Measurements from ENCODE around the gene ZBTB18. TPM values are rescaled to one million over a fixed set of nuclear protein-coding genes. Genes with fewer than 3 reads are reported as not detected.

The ZBTB18 gene
- total and polyA plus RNA-seq, 2 of the 4 experiments (the other 2 are of a cell fraction) = 10.0 to 16.0 TPM

DNA sequence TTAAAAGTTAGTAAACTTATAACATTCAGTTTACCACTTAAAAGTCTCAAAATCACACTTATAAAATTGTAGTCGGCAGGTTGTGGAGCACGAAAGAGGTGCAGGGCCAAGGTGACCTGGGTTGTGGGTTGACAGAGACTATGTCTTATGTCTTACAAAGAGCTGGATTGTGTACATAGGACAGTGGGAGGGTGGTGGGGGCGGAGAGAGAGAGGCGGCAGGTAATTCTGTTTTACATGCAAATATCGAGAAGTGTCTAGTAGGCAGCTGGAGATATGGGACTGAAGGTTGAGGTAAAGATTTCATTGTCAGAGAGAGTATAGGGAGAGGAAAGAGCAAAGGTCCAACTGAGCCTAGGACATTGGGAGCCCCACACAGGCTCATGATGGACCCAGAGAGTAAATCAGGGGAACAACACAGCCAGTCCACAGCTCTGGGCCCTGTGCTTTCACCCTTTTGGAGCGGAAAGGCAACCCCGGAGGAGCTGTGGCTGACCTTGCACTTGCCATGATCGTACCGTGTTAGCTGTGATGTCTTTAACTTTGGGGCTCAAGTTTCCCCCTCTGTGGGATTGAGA is 28.1 kb upstream of the ZBTB18 start:
- Histone ChIP-seq H3K23ac (ENCODE audit: low read depth, low read length) (no peak overlapping the region), H4K20me1 (ENCODE audit: insufficient read depth, low read length) (no peaks in the 10 kb centered on the region), H3K27ac (ENCODE audit: insufficient read depth, low read length) (no peak overlapping the region), H3K4ac (ENCODE audit: low read depth, low read length) (no peak overlapping the region), H2AFZ (replicated peaks; ENCODE audit: low read length, poor library complexity) (peak overlapping the region; percentile 8), H2BK5ac (ENCODE audit: low read depth, low read length, poor library complexity, severe bottlenecking) (no peak overlapping the region), H3K18ac (ENCODE audit: low read depth, low read length) (no peak overlapping the region), H3K56ac (ENCODE audit: extremely low read depth, insufficient read depth, low read length) (no peak overlapping the region), H2AK5ac (ENCODE audit: low read depth, low read length) (no peak overlapping the region), H3K4me1 (ENCODE audit: control insufficient read depth, insufficient read depth, low read length) (no peaks in the 10 kb centered on the region), H3K36me3 (ENCODE audit: control insufficient read depth, insufficient read depth, low read length) (no peaks in the 10 kb centered on the region), H4K5ac (ENCODE audit: low read depth, low read length) (no peak overlapping the region), H2BK20ac (ENCODE audit: low read depth, low read length) (no peak overlapping the region), H3K14ac (replicated peaks; ENCODE audit: low read depth, low read length) (no peak overlapping the region), H3K9me1 (ENCODE audit: insufficient read depth, low read length) (no peaks in the 10 kb centered on the region), H3K79me1 (ENCODE audit: low read depth in 1 of 2, low read length in 2 of 2) (no peaks in the 10 kb centered on the region), H4K8ac (ENCODE audit: low read depth in 2 of 2, low read length in 2 of 2) (no peak overlapping the region), H3K9me3 (ENCODE audit: control insufficient read depth, insufficient read depth, low read length) (no peaks in the 10 kb centered on the region), H2AK9ac (replicated peaks; ENCODE audit: low read depth, low read length, poor library complexity) (no peak overlapping the region), H3K9ac (ENCODE audit: low read depth, low read length) (no peak overlapping the region), H3K4me2 (ENCODE audit: low read depth, low read length) (no peak overlapping the region), H2BK15ac (ENCODE audit: low read depth, low read length) (no peak overlapping the region), H4K91ac (ENCODE audit: insufficient read depth, low read depth, low read length) (no peak overlapping the region), H3K4me3 (ENCODE audit: insufficient read depth, low read depth, low read length) (no peak overlapping the region), H3K27me3 (ENCODE audit: control insufficient read depth, insufficient read depth, low read length) (peaks cover 19% of the 10 kb centered on the region), H2BK120ac (ENCODE audit: low read depth, low read length) (no peak overlapping the region)
- DNase-seq = no peak
- intact Hi-C loops (cut with micrococcal nuclease) = no loop called here
- in situ Hi-C loops (cut with MboI; ENCODE audit: low sequenced_read_pairs) = no loop called here
- no peak for ATAC-seq (ENCODE audit: low read depth)
- POLR2A ChIA-PET (ENCODE audit: unreplicated experiment) = no interaction called here
- TF ChIP-seq RFX5 (IDR thresholded peaks at IDR 0.05; ENCODE audit: low read depth, low read length) = no peak
- TF ChIP-seq SMC3 (IDR thresholded peaks at IDR 0.05; ENCODE audit: low read depth, low read length) = no peak
- TF ChIP-seq FOS (IDR thresholded peaks at IDR 0.05; ENCODE audit: low read depth, low read length) = no peak
- no peak for TF ChIP-seq MXI1 (IDR thresholded peaks at IDR 0.05; ENCODE audit: borderline replicate concordance, low read depth, low read length)
- TF ChIP-seq, protein P1, sequence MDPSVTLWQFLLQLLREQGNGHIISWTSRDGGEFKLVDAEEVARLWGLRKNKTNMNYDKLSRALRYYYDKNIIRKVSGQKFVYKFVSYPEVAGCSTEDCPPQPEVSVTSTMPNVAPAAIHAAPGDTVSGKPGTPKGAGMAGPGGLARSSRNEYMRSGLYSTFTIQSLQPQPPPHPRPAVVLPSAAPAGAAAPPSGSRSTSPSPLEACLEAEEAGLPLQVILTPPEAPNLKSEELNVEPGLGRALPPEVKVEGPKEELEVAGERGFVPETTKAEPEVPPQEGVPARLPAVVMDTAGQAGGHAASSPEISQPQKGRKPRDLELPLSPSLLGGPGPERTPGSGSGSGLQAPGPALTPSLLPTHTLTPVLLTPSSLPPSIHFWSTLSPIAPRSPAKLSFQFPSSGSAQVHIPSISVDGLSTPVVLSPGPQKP (IDR thresholded peaks at IDR 0.05; ENCODE audit: borderline replicate concordance, low read depth, low read length) = no peak
- TF ChIP-seq CEBPB (IDR thresholded peaks at IDR 0.05; ENCODE audit: low read depth, low read length) = no peak
- TF ChIP-seq, protein P2, sequence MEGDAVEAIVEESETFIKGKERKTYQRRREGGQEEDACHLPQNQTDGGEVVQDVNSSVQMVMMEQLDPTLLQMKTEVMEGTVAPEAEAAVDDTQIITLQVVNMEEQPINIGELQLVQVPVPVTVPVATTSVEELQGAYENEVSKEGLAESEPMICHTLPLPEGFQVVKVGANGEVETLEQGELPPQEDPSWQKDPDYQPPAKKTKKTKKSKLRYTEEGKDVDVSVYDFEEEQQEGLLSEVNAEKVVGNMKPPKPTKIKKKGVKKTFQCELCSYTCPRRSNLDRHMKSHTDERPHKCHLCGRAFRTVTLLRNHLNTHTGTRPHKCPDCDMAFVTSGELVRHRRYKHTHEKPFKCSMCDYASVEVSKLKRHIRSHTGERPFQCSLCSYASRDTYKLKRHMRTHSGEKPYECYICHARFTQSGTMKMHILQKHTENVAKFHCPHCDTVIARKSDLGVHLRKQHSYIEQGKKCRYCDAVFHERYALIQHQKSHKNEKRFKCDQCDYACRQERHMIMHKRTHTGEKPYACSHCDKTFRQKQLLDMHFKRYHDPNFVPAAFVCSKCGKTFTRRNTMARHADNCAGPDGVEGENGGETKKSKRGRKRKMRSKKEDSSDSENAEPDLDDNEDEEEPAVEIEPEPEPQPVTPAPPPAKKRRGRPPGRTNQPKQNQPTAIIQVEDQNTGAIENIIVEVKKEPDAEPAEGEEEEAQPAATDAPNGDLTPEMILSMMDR (conservative IDR thresholded peaks at IDR 0.05; ENCODE audit: low read depth, low read length) = no peak
- no peak for TF ChIP-seq MAFK (IDR thresholded peaks at IDR 0.05; ENCODE audit: low read depth, low read length)
- TF ChIP-seq, protein P3, sequence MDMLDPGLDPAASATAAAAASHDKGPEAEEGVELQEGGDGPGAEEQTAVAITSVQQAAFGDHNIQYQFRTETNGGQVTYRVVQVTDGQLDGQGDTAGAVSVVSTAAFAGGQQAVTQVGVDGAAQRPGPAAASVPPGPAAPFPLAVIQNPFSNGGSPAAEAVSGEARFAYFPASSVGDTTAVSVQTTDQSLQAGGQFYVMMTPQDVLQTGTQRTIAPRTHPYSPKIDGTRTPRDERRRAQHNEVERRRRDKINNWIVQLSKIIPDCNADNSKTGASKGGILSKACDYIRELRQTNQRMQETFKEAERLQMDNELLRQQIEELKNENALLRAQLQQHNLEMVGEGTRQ (IDR thresholded peaks at IDR 0.05; ENCODE audit: low read depth, low read length) = no peak
- TF ChIP-seq CHD1 (IDR thresholded peaks at IDR 0.05; ENCODE audit: low read depth, low read length) = no peak
- TF ChIP-seq RCOR1 (IDR thresholded peaks at IDR 0.05; ENCODE audit: insufficient replicate concordance, low read length) = no peak
- no peak for TF ChIP-seq NFE2L2 (IDR thresholded peaks at IDR 0.05; ENCODE audit: low read depth, low read length)
- no peak for TF ChIP-seq BHLHE40 (IDR thresholded peaks at IDR 0.05; ENCODE audit: low read depth, low read length)
- no peak for TF ChIP-seq MAZ (IDR thresholded peaks at IDR 0.05; ENCODE audit: borderline replicate concordance, low read depth, low read length)
- TF ChIP-seq RAD21 (IDR thresholded peaks at IDR 0.05; ENCODE audit: low read length) = no peak
- no TSS peak for BruUV-seq (replicated peaks)
- CTCF ChIA-PET = interaction anchor here (0.6 kb wide), 1 partner anchor 19 kb away, joined by 3 read pairs; no protein-coding TSS in a partner anchor
- dilution Hi-C loops (cut with HindIII; ENCODE audit: low sequenced_read_pairs, unreplicated experiment) = no loop called here
- 76% methylated on average over 3 of the region's 9 CpGs; no CpG with 5 or more reads in 1 of the 2 experiments for WGBS, 2 experiments (ENCODE audit: extremely low coverage in 2 of 2, insufficient read length in 1 of 2)

Measured in IMR-90 (cell line).